Measurements from ENCODE around the gene ALS2CL.

DNA sequence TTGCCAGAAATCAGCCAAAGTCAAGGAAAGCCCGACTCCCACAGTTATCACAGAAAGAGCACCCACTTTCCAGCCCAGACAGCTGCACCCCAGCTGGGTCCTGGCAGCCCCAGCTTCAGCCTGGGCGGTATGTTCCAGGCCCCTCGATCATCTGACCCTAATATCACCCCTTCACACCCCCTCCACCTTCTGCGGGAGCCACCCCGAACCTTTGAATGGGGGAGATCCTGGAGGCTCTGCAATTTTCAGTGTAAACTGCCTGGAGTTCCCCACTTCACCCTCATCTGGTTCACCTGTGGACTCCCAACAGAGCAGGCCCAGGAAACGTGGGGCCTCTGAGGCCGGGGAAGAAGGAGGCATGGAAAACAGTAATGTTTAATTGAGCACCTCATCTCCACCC is 18.3 kb upstream of the ALS2CL start:
- TF ChIP-seq, protein P1, sequence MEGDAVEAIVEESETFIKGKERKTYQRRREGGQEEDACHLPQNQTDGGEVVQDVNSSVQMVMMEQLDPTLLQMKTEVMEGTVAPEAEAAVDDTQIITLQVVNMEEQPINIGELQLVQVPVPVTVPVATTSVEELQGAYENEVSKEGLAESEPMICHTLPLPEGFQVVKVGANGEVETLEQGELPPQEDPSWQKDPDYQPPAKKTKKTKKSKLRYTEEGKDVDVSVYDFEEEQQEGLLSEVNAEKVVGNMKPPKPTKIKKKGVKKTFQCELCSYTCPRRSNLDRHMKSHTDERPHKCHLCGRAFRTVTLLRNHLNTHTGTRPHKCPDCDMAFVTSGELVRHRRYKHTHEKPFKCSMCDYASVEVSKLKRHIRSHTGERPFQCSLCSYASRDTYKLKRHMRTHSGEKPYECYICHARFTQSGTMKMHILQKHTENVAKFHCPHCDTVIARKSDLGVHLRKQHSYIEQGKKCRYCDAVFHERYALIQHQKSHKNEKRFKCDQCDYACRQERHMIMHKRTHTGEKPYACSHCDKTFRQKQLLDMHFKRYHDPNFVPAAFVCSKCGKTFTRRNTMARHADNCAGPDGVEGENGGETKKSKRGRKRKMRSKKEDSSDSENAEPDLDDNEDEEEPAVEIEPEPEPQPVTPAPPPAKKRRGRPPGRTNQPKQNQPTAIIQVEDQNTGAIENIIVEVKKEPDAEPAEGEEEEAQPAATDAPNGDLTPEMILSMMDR (conservative IDR thresholded peaks at IDR 0.05) = no peak
- no peak for TF ChIP-seq EZH2 (IDR thresholded peaks at IDR 0.05; ENCODE audit: low read depth)

All from PC-9 (cell line).